Lower leg skin (tissue), 4 donors: Measurements from ENCODE around the gene ZNF408. TPM values are rescaled to one million over a fixed set of nuclear protein-coding genes. Genes with fewer than 3 reads are reported as not detected.

Experiments used
- DNase-seq, 2 donors: peaks; one replicate each; pipeline ENCODE4 v3.0.0-alpha.2; 2019; ENCODE audit warnings: low spot score in 2 of 2
- H3K4me3 ChIP-seq: fragments of 200-600 bp; sonication (generic); 2 replicates; pipeline ENCODE4 v1.5.1; 2017; ENCODE audit warnings: mild to moderate bottlenecking, low read depth; ENCODE audit not compliant: poor library complexity, severe bottlenecking
- POLR2A ChIP-seq, 2 donors: fragments of 450-650 bp; IDR thresholded peaks; one replicate each; pipeline ENCODE4 v1.6.1; 2016 to 2017; ENCODE audit warnings: antibody characterized with exemption in 2 of 2, mild to moderate bottlenecking in 1 of 2, moderate library complexity in 1 of 2
- WGBS, 2 donors: methylation state at CpG; one replicate each; pipeline ENCODE4 v1.1.5; 2018; 5-methylcytosine and 5-hydroxymethylcytosine counted together
- intact Hi-C: fragments of 100-400 bp; cut with DNase I; formaldehyde crosslinking; loops from one replicate; pipeline ENCODE4 v1.15.0; 2023; ENCODE audit warnings: low total_unique reads
- total RNA-seq, 4 donors: library from RNA; depleted of rRNA; stranded (reverse); fragments of >200 nt; gene quantifications; one replicate each; pipeline ENCODE4 v1.1.0, GENCODE V29; 2016
- TF ChIP-seq, protein P1 (sequence below), 3 donors: fragments of 450-650 bp; IDR thresholded peaks; one replicate each; pipeline ENCODE4 v1.5.1; 2016; ENCODE audit warnings: antibody characterized with exemption in 3 of 3, mild to moderate bottlenecking in 3 of 3, moderate library complexity in 2 of 3

The ZNF408 gene
- total RNA-seq, 4 donors from 2014 or later: 11.2 to 28.9 (median 16.2) TPM

DNA sequence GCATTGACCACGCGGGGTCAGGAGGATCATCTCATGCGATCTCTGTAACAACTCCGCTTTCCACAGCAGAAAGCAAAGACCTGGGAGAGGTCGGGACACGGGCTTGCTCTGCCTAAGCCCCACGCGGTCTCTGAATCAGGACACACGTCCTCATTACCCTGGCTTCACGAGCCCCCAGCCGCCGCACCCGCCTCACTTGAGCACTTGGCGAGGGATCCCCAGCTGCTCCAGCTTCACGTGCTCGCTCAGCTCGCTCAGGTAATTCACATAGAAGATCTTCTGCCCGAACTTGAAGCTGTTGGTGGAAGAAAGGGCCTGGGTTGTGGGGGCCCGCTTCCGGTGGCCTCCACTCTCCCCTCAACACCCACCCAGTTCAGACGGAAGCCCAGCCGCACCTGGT is 20.0 kb upstream of the ZNF408 start:
- intact Hi-C loops: no loop called here
- no peak for DNase-seq
- TF ChIP-seq, protein P1, sequence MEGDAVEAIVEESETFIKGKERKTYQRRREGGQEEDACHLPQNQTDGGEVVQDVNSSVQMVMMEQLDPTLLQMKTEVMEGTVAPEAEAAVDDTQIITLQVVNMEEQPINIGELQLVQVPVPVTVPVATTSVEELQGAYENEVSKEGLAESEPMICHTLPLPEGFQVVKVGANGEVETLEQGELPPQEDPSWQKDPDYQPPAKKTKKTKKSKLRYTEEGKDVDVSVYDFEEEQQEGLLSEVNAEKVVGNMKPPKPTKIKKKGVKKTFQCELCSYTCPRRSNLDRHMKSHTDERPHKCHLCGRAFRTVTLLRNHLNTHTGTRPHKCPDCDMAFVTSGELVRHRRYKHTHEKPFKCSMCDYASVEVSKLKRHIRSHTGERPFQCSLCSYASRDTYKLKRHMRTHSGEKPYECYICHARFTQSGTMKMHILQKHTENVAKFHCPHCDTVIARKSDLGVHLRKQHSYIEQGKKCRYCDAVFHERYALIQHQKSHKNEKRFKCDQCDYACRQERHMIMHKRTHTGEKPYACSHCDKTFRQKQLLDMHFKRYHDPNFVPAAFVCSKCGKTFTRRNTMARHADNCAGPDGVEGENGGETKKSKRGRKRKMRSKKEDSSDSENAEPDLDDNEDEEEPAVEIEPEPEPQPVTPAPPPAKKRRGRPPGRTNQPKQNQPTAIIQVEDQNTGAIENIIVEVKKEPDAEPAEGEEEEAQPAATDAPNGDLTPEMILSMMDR (IDR thresholded peaks at IDR 0.05): no peak
- no peak for TF ChIP-seq POLR2A (IDR thresholded peaks at IDR 0.05)
- WGBS, 2 donors: 95 to 96% methylated on average over 22 of the region's 22 CpGs
- no peak overlapping the region for H3K4me3 ChIP-seq

DNA sequence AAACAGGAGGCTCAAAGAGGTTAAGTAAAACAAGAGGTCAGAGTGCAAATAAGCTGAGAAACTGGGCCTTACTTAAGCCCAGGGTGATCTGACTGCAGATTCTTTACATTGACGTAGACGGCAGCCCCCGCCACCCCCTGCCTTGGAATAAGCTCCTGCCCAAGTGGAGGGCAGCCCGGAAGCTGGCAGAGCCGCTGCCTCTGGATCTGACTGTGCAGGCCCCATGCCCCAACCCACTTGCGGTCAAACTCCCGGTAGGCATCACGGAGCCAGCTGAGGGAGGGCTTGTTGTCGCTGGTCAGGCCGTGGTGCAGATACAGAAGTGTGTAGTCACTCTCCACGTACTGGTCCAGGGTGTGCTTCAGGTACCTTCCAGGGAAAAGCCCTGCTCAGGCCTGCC is 19.0 kb upstream of the ZNF408 start:
- no peak overlapping the region for H3K4me3 ChIP-seq
- TF ChIP-seq, protein P1 (IDR thresholded peaks at IDR 0.05): no peak
- no peak for TF ChIP-seq POLR2A (IDR thresholded peaks at IDR 0.05)
- 89 to 93% methylated on average over 8 to 11 of the region's 11 CpGs for WGBS, 2 donors
- intact Hi-C loops: no loop called here
- no peak for DNase-seq

DNA sequence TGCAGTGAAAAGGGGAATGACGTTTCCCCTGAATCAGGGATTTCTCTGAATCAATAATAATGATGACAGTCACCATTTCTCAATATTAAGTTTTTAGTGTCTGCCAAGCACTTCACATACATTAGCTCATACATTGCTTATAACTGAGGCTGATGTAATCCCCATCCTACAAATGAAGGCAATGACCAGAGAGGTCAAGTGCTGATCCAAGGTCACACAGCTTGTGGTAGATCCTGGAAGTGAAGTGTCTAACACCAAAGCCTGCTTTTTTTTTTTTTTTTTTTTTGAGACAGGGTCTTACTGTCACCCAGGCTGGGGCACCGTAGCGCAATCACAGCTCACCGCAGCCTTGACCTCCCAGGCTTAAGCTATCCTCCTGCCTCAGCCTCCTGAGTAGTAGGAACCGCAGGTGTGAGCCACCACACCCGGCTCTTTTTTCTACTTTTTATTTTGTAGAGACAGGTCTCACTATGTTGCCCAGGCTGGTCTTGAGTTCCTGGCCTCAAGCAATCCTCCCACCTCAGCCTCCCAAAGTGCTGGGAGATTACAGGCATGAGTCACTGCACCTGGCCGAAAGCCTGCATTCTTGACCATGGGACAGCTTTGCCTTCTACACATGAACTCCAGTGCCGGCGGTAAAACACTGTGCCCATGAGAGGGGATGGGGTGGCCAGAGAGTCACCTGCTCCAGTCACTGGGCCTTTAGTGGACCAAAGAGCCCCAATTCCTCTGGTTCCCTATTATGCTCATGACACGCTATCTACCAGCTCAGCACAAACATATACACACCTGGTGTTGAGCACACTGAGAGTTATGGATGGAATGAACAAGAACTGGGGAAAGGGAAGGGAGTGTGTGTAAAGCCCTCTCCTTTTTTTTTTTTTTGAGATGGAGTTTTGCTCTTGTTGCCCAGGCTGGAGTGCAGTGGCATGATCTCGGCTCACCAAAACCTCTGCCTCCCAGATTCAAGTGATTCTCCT is 17.8 kb upstream of the ZNF408 start:
- H3K4me3 ChIP-seq: no peak overlapping the region
- DNase-seq: no peak
- WGBS, 2 donors: 89 to 92% methylated on average over 11 of the region's 11 CpGs
- TF ChIP-seq, protein P1 (IDR thresholded peaks at IDR 0.05): no peak
- TF ChIP-seq POLR2A (IDR thresholded peaks at IDR 0.05): no peak
- intact Hi-C loops: no loop called here

DNA sequence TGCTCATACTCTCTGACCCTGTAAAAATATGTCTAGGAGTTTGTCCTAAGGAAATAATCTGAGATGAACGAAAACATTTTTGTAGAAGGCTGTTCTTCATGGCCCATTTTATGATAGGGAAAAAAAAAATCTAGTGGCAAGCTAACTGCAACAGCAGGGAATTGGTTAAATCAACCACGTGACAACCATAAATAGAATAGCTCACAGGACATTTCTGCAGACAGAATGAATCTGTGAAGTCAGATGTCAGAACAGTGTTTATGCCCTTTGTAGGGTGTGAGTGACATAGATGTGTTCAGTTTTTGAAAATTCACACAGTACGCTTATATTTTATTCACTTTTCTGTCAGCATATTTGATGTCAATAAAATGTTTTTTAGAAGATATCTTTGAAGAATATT is 16.5 kb upstream of the ZNF408 start:
- no peak for DNase-seq
- 65 to 67% methylated on average over 3 of the region's 3 CpGs for WGBS, 2 donors
- intact Hi-C loops: no loop called here
- no peak overlapping the region for H3K4me3 ChIP-seq
- TF ChIP-seq POLR2A (IDR thresholded peaks at IDR 0.05): no peak
- TF ChIP-seq, protein P1 (IDR thresholded peaks at IDR 0.05): no peak

DNA sequence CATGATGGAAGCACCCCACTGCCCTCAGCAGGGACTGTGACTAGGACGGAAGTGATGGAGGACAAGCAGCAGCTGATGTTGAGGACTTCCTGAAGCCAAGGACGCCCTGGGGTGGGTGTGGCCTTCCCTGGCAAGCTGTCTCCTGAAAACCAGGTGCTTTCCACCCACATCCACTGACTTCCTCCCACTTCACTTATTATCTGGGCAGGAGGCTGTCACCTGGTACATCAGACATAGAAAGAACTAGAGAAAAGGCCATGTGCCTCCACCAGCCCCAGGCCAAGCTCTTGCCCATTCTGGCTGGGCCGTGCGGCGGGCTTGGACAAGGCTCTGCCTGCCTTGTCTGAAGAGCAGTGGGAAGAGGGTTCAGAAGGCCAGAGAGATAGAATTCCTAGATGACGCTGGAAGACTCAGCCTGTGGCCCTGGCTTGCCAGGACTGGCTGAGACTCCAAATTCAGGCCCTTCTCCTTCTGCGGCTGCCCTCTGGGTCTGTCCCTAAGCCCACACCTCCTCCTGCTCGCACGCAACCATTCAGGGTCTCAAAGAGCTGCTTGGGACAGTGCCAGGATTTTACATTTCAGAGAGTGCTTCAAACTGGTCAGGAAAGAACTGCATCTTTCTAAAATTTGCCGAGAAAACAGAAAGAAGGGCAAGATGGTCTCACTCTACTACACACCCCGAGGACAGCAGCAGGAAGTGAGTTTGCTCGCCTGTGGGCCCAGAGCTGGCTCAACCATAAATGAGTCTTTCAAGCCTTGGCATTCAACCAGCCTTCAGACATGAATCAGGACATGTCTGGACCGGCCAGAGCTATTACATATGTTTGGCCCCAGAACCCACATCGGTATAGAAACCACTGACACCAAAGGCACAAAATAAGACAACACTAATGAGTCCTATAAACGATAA is 13.7 kb upstream of the ZNF408 start:
- TF ChIP-seq, protein P1 (IDR thresholded peaks at IDR 0.05): no peak
- TF ChIP-seq POLR2A (IDR thresholded peaks at IDR 0.05): no peak
- no peak for DNase-seq
- 36 to 53% methylated on average over 15 of the region's 15 CpGs for WGBS, 2 donors
- H3K4me3 ChIP-seq: no peak overlapping the region
- intact Hi-C loops: no loop called here
